ENCODE measurements around the gene DHRS13. TPM values are rescaled to one million over a fixed set of nuclear protein-coding genes. Genes with fewer than 3 reads are reported as not detected.
"Not testable (repeated sequence)": the region's sequence is repeated elsewhere in the genome, so short reads cannot be mapped to it uniquely, and the experiment has no call there.

Gene DHRS13
- total and polyA plus RNA-seq, 2 experiments from 2014 or later: 2.6 to 5.2 TPM

DNA sequence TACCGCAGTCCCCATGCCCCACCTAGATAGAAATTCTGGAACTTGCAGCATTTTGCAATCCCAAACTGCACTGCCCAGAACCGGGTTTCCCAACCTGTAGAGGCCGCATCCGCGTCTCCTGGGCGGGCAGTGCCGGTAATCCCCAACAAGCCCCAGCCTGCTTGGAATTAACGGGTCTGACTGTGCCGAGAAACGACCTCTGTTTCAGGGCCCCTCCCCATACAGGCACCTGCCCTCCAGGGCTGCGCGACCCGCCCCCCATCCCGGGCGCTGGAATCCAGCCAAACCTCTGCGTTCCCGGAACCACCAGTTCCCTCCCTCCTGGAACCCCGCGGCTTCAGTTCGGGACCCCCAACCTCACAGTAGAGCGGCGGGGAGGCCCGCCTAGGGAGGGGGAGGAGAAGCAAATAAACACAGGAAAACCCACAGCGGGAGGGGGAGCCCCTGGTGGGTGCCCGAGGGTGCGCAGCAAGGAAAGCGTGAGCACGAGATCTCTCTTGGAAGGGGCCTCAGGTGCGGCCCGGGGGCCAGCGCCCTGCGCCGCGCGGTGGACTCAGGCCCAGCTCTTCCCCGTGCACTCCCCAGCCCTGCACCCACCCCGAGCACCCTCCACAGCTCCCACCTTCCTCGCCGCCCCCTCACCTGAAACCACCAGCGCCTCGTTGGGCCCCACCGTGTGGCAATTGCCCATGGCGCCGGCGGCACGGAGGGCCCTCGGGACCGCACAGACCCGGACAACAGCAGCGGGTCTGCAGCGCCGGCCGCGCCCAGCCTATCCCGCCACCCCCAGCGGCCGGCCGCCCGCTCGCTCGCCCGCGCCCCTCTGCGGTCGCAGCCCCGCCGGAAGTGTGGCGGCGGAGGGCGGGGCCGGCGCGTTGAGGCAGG, 5.8 kb downstream of the DHRS13 start, which contains the start of gene FLOT2:
FLOT2 (minus strand) TSS at position 850 of the 885 bp plus-strand sequence; CDS start at position 691, 159 bp downstream.
- H4K20me1 ChIP-seq (ENCODE audit: insufficient read depth): no peaks in the 10 kb centered on the region
- H3K4me1 ChIP-seq (ENCODE audit: insufficient read depth): peaks cover 14% of the 10 kb centered on the region; the same call in 1 of the 2 replicates
- H3K4me2 ChIP-seq (ENCODE audit: unreplicated experiment): peak within 1 kb of the TSS; percentile 93
- H3K4me3 ChIP-seq: peak within 1 kb of the TSS; percentile 95
- H3K27ac ChIP-seq: peak within 1 kb of the TSS; percentile 42; the same call in 1 of the 2 replicates
- no peaks in the 10 kb centered on the region for H3K27me3 ChIP-seq (replicated peaks; ENCODE audit: insufficient read depth)
- DNase-seq: peak; percentile 76
- no peaks in the 10 kb centered on the region for H3K36me3 ChIP-seq (ENCODE audit: low read depth)
- peak within 1 kb of the TSS; percentile 83 for H3K9ac ChIP-seq
- 0% methylated on average over 51 to 62 of the region's 73 CpGs for WGBS, 2 experiments (ENCODE audit: low coverage in 1 of 2, low lambda C conversion rate in 2 of 2, missing lambda C conversion rate in 2 of 2)
- H3K79me2 ChIP-seq (ENCODE audit: insufficient read depth): peaks cover 41% of the 10 kb centered on the region
- peak within 1 kb of the TSS; percentile 97 for H2AFZ ChIP-seq
- no peaks in the 10 kb centered on the region for H3K9me2 ChIP-seq (ENCODE audit: insufficient read depth)
- in situ Hi-C loops (cut with MboI): loop anchor here (10.0 kb wide), 1 partner anchor 132 kb away; no protein-coding TSS in a partner anchor
- TF ChIP-seq EZH2phosphoT487 (IDR thresholded peaks at IDR 0.05; ENCODE audit: insufficient read depth, low read depth) (no peak), EZH2 (IDR thresholded peaks at IDR 0.05; ENCODE audit: insufficient read depth, poor library complexity, severe bottlenecking) (no peak)
- no peaks in the 10 kb centered on the region for H3K9me3 ChIP-seq (ENCODE audit: low read depth)
- no peaks in the 10 kb centered on the region for H3F3A ChIP-seq (ENCODE audit: insufficient read depth)

DNA sequence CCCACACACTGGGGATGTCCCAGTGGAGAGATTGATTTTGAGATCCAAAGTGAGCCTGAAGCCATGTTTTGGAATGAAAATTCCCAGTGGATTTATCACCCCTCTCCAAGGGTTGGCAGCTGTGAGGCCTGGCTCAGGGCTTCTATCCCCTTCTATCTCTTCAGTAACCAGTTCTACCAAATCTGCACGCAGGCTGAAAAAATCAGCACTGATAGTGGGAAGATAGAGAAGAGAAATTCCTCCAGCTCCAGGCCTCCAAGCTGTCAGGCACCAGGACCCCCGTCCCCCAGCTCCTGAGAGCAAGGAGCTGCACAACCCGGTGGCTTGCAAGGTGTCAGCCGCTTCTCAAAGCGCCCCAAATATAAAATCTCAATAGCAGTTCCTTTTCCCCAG, 6.4 kb downstream of the DHRS13 start:
- Histone ChIP-seq H3K79me2 (ENCODE audit: insufficient read depth) (peaks cover 41% of the 10 kb centered on the region), H3K4me3 (peak overlapping the region; percentile 95), H2AFZ (peak overlapping the region; percentile 97; the same call in 1 of the 2 replicates), H3K9ac (peak overlapping the region; percentile 83), H3K9me3 (ENCODE audit: low read depth) (no peaks in the 10 kb centered on the region), H3K27me3 (replicated peaks; ENCODE audit: insufficient read depth) (no peaks in the 10 kb centered on the region), H4K20me1 (ENCODE audit: insufficient read depth) (no peaks in the 10 kb centered on the region), H3K4me1 (ENCODE audit: insufficient read depth) (peaks cover 14% of the 10 kb centered on the region; the same call in 1 of the 2 replicates), H3F3A (ENCODE audit: insufficient read depth) (no peaks in the 10 kb centered on the region), H3K27ac (peak overlapping the region; percentile 42; the same call in 1 of the 2 replicates), H3K4me2 (ENCODE audit: unreplicated experiment) (peak overlapping the region; percentile 93), H3K36me3 (ENCODE audit: low read depth) (no peaks in the 10 kb centered on the region), H3K9me2 (ENCODE audit: insufficient read depth) (no peaks in the 10 kb centered on the region)
- DNase-seq: peak; percentile 22
- in situ Hi-C loops (cut with MboI): loop anchor here (10.0 kb wide), 1 partner anchor 132 kb away; no protein-coding TSS in a partner anchor
- 16 to 22% methylated on average over 5 of the region's 5 CpGs for WGBS, 2 experiments (ENCODE audit: low coverage in 1 of 2, low lambda C conversion rate in 2 of 2, missing lambda C conversion rate in 2 of 2)
- TF ChIP-seq EZH2phosphoT487 (IDR thresholded peaks at IDR 0.05; ENCODE audit: insufficient read depth, low read depth) (no peak), EZH2 (IDR thresholded peaks at IDR 0.05; ENCODE audit: insufficient read depth, poor library complexity, severe bottlenecking) (no peak)

- Histone ChIP-seq H3K79me2 (ENCODE audit: insufficient read depth) (peaks cover 41% of the 10 kb centered on the region), H3F3A (ENCODE audit: insufficient read depth) (no peaks in the 10 kb centered on the region), H3K27ac (no peak overlapping the region), H3K36me3 (ENCODE audit: low read depth) (no peaks in the 10 kb centered on the region), H3K9me3 (ENCODE audit: low read depth) (no peaks in the 10 kb centered on the region), H3K4me2 (ENCODE audit: unreplicated experiment) (peak overlapping the region; percentile 93), H2AFZ (0 out of 2 replicates have a peak overlapping the region, but pooled peaks have one; percentile 97), H3K9ac (peak overlapping the region; percentile 83), H3K4me3 (peak overlapping the region; percentile 95), H3K27me3 (replicated peaks; ENCODE audit: insufficient read depth) (no peaks in the 10 kb centered on the region), H4K20me1 (ENCODE audit: insufficient read depth) (no peaks in the 10 kb centered on the region), H3K4me1 (ENCODE audit: insufficient read depth) (peaks cover 14% of the 10 kb centered on the region; the same call in 1 of the 2 replicates), H3K9me2 (ENCODE audit: insufficient read depth) (no peaks in the 10 kb centered on the region)
- no peak for TF ChIP-seq EZH2 (IDR thresholded peaks at IDR 0.05; ENCODE audit: insufficient read depth, poor library complexity, severe bottlenecking)
- no peak for TF ChIP-seq EZH2phosphoT487 (IDR thresholded peaks at IDR 0.05; ENCODE audit: insufficient read depth, low read depth)
- 46 to 51% methylated on average over 3 of the region's 3 CpGs for WGBS, 2 experiments (ENCODE audit: low coverage in 1 of 2, low lambda C conversion rate in 2 of 2, missing lambda C conversion rate in 2 of 2)
- no peak for DNase-seq
- in situ Hi-C loops (cut with MboI): loop anchor here (10.0 kb wide), 1 partner anchor 131 kb away; no protein-coding TSS in a partner anchor
These were observed 7.0 kb downstream of the DHRS13 start for GRCh38 chr17:28895794-28896447.

DNA sequence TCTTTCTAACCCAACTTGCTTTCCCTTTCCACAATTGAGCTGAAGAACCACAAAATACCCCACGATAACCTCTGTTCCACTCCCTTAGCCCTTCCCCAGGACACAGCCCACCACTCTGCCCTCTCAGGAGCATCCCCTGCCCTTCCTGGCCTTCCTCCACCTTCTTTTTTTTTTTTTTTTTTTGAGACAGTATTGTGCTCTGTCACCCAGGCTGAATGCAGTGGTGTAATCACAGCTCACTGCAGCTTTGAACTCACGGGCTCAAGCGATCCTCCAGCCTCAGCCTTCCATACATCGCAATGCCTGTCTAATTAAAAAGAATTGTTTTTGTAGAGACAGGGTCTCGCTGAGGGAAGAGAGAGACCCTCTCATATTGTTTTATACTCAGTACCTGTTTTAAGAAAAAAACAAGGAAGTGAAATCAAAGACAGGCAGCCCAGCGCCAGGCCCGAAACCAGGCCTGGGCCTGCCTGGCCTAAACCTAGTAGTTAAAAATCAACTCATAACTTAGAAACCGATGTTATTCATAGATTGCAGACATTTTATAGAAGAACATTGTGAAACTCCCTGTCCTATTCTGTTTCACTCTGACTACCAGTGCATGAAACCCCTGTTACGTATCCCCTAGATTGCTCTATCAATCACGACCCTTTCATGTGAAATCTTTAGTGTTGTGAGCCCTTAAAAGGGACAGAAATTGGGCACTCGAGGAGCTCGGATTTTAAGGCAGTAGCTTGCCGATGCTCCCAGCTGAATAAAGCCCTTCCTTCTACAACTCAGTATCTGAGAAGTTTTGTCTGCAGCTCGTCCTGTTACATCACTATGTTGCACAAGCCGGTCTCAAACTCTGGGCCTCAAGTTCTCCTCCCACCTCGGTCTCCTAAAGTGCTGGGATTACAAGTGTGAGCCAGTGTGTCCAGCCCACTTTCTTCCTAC, 9.4 kb downstream of the DHRS13 start:
- H4K20me1 ChIP-seq (ENCODE audit: insufficient read depth); H3K27ac ChIP-seq; H3K9me3 ChIP-seq (ENCODE audit: low read depth); H2AFZ ChIP-seq; DNase-seq; H3K9ac ChIP-seq; H3K36me3 ChIP-seq (ENCODE audit: low read depth); H3K4me3 ChIP-seq; H3K4me2 ChIP-seq (ENCODE audit: unreplicated experiment); H3K9me2 ChIP-seq (ENCODE audit: insufficient read depth); H3F3A ChIP-seq (ENCODE audit: insufficient read depth); H3K27me3 ChIP-seq (replicated peaks; ENCODE audit: insufficient read depth): not testable (repeated sequence)
- WGBS, 2 experiments (ENCODE audit: low coverage in 1 of 2, low lambda C conversion rate in 2 of 2, missing lambda C conversion rate in 2 of 2): 93 to 98% methylated on average over 16 of the region's 16 CpGs
- in situ Hi-C loops (cut with MboI): loop anchor here (10.0 kb wide), 1 partner anchor 129 kb away; no protein-coding TSS in a partner anchor
- Histone ChIP-seq H3K79me2 (ENCODE audit: insufficient read depth) (peaks cover 39% of the 10 kb centered on the region), H3K4me1 (ENCODE audit: insufficient read depth) (peaks cover 14% of the 10 kb centered on the region; the same call in 1 of the 2 replicates)

All from GM23248 (cell line).